Smooth muscle cell (in vitro differentiated cells): Measurements from ENCODE around the gene CPSF3. TPM values are rescaled to one million over a fixed set of nuclear protein-coding genes. Genes with fewer than 3 reads are reported as not detected.

Source experiments
- DNase-seq: peaks from one replicate; lab custom pipeline; 2025; ENCODE audit not compliant: unreplicated experiment; lab: John Stamatoyannopoulos, UW
- H2AFZ ChIP-seq: fragments of 200-600 bp; sonication (generic); 2 replicates; pipeline ENCODE4 v1.6.0; 2016; ENCODE audit warnings: antibody characterized with exemption, low read depth, mild to moderate bottlenecking
- H3F3A ChIP-seq: fragments of 200-600 bp; sonication (generic); 2 replicates; pipeline ENCODE4 v1.6.0; 2017; ENCODE audit warnings: antibody characterized with exemption, low read depth
- H3K27ac ChIP-seq: fragments of 200-600 bp; sonication (generic); 2 replicates; pipeline ENCODE4 v1.5.1; 2016; ENCODE audit warnings: low read depth, mild to moderate bottlenecking
- H3K27me3 ChIP-seq: fragments of 200-600 bp; sonication (generic); 2 replicates; pipeline ENCODE4 v1.6.1; 2016; ENCODE audit warnings: low read depth, mild to moderate bottlenecking
- H3K36me3 ChIP-seq: fragments of 200-600 bp; sonication (generic); 2 replicates; pipeline ENCODE4 v1.5.1; 2016; ENCODE audit warnings: low read depth
- H3K4me1 ChIP-seq: fragments of 200-600 bp; sonication (generic); 2 replicates; pipeline ENCODE4 v1.5.1; 2016; ENCODE audit warnings: low read depth
- H3K4me2 ChIP-seq: fragments of 200-600 bp; sonication (generic); 2 replicates; pipeline ENCODE4 v1.6.0; 2016; ENCODE audit warnings: mild to moderate bottlenecking
- H3K4me3 ChIP-seq: fragments of 200-600 bp; sonication (generic); 2 replicates; pipeline ENCODE4 v1.5.1; 2016; ENCODE audit warnings: mild to moderate bottlenecking
- H3K79me2 ChIP-seq: fragments of 200-600 bp; sonication (generic); 2 replicates; pipeline ENCODE4 v1.6.0; 2016; ENCODE audit warnings: low read depth, mild to moderate bottlenecking
- H3K9ac ChIP-seq: fragments of 200-600 bp; sonication (generic); 2 replicates; pipeline ENCODE4 v1.6.0; 2016; ENCODE audit warnings: low read depth
- H3K9me3 ChIP-seq: fragments of 200-600 bp; sonication (generic); replicated peaks from 2 replicates; pipeline ENCODE4 v1.5.1; 2016; ENCODE audit warnings: low read depth
- H4K20me1 ChIP-seq: fragments of 200-600 bp; sonication (generic); 2 replicates; pipeline ENCODE4 v1.6.0; 2016; ENCODE audit warnings: low read depth
- WGBS: methylation state at CpG from one replicate; pipeline ENCODE4 v1.1.7; 2016; ENCODE audit warnings: low lambda C conversion rate; 5-methylcytosine and 5-hydroxymethylcytosine counted together
- polyA plus RNA-seq: library from polyadenylated mRNA; unstranded; fragments of >200 nt; fragmentation: Nextera tagmentation; extraction: Ambion mirVana; gene quantifications from 2 replicates; pipeline ENCODE4 v1.2.1, GENCODE V29; 2016
- total RNA-seq: library from RNA; depleted of rRNA; stranded (reverse); fragments of >200 nt; gene quantifications from 2 replicates; pipeline ENCODE4 v1.2.3, GENCODE V29; 2014
- TF ChIP-seq, protein P1 (sequence below): fragments of 200-600 bp; sonication (generic); IDR thresholded peaks from 2 replicates; pipeline ENCODE4 v1.5.1; 2017; ENCODE audit warnings: borderline replicate concordance, mild to moderate bottlenecking, antibody characterized with exemption; ENCODE audit not compliant: insufficient read depth, poor library complexity, severe bottlenecking

The CPSF3 gene
- total and polyA plus RNA-seq, 2 experiments from 2014 or later: 30.3 to 52.6 TPM

- Histone ChIP-seq H3K27me3 (no peaks in the 10 kb centered on the region), H3K4me2 (no peak overlapping the region), H3K36me3 (no peaks in the 10 kb centered on the region), H4K20me1 (no peaks in the 10 kb centered on the region), H3K9ac (no peak overlapping the region), H3F3A (no peaks in the 10 kb centered on the region), H3K79me2 (no peaks in the 10 kb centered on the region), H3K27ac (no peak overlapping the region), H3K4me1 (no peaks in the 10 kb centered on the region), H2AFZ (no peak overlapping the region), H3K9me3 (no peaks in the 10 kb centered on the region), H3K4me3 (no peak overlapping the region)
- WGBS: 92% methylated on average over 3 of the region's 3 CpGs
- TF ChIP-seq, protein P1, sequence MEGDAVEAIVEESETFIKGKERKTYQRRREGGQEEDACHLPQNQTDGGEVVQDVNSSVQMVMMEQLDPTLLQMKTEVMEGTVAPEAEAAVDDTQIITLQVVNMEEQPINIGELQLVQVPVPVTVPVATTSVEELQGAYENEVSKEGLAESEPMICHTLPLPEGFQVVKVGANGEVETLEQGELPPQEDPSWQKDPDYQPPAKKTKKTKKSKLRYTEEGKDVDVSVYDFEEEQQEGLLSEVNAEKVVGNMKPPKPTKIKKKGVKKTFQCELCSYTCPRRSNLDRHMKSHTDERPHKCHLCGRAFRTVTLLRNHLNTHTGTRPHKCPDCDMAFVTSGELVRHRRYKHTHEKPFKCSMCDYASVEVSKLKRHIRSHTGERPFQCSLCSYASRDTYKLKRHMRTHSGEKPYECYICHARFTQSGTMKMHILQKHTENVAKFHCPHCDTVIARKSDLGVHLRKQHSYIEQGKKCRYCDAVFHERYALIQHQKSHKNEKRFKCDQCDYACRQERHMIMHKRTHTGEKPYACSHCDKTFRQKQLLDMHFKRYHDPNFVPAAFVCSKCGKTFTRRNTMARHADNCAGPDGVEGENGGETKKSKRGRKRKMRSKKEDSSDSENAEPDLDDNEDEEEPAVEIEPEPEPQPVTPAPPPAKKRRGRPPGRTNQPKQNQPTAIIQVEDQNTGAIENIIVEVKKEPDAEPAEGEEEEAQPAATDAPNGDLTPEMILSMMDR: no peak
- no peak for DNase-seq
Measured at GRCh38 chr2:9461079-9461478, 37.6 kb downstream of the CPSF3 start.

DNA sequence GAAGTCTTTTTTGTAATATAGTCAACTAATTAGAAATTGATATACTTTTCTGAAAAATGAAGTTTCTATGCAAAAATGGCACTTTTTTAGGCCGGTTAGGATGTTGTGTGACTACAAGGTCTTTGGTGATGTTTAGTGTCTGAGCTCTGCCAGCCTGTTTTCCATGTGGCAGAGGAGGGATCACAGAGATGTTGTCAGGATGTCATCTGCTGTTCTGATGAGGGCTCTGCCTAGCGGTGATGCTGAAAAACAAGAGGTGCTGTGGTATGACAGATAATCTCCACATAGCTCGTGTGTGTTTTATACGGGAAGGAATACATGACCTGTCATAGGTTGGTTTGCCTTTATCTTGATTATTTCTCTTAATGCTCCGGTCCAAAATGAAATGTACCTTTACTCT is 38.9 kb downstream of the CPSF3 start:
- no peak overlapping the region for H3K27ac ChIP-seq
- H3K36me3 ChIP-seq: no peaks in the 10 kb centered on the region
- TF ChIP-seq, protein P1: no peak
- no peaks in the 10 kb centered on the region for H4K20me1 ChIP-seq
- no peaks in the 10 kb centered on the region for H3F3A ChIP-seq
- H3K79me2 ChIP-seq: no peaks in the 10 kb centered on the region
- no peak overlapping the region for H2AFZ ChIP-seq
- H3K4me1 ChIP-seq: no peaks in the 10 kb centered on the region
- no peak overlapping the region for H3K4me2 ChIP-seq
- no peak for DNase-seq
- H3K27me3 ChIP-seq: no peaks in the 10 kb centered on the region
- H3K4me3 ChIP-seq: no peak overlapping the region
- WGBS: 95% methylated on average over 5 of the region's 5 CpGs
- no peak overlapping the region for H3K9ac ChIP-seq
- H3K9me3 ChIP-seq: no peaks in the 10 kb centered on the region

DNA sequence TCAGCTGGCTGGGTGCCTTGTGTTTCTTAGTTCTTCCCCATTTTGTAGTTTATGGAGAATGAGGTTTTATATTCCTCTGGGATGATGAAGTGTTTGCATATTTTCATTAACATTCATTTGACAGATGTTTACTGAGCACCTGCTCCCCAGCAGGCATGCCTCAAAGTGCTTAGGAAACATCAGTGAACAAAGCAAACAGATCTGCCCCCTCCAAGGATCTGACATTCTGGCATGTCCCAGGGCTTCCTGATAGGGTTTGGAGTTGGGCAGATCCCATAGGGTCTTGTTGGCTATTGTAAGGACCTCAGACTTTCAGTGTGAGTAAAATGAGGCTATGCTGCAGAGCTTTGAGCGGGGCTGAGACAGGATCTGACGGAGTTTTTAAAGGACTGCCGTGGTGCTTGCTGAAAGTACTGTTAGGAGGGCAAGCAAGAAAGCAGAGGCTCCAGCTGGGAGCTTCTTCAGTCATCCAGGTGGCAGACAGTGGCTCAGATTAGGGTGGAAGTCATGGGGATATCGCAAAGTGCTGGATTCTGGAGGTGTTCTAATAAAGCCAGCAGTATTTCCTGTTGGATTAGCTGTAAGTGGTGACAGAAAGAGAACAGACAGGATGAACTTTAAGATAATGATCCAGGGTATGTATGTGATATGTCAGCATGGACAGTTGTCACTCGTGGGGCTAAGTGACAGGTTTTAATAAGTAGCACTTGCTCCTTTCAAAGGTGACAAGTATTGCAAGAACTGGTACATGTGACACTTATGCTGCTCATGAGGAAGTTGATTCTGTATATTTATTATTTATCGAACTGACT is 39.6 kb downstream of the CPSF3 start:
- H3K79me2 ChIP-seq: no peaks in the 10 kb centered on the region
- H3K4me2 ChIP-seq: no peak overlapping the region
- H3K4me3 ChIP-seq: no peak overlapping the region
- H3K9me3 ChIP-seq: no peaks in the 10 kb centered on the region
- no peaks in the 10 kb centered on the region for H3K36me3 ChIP-seq
- H3F3A ChIP-seq: no peaks in the 10 kb centered on the region
- no peaks in the 10 kb centered on the region for H3K4me1 ChIP-seq
- TF ChIP-seq, protein P1: no peak
- WGBS: 75% methylated on average over 6 of the region's 6 CpGs
- no peaks in the 10 kb centered on the region for H3K27me3 ChIP-seq
- DNase-seq: no peak
- H4K20me1 ChIP-seq: no peaks in the 10 kb centered on the region
- H3K9ac ChIP-seq: no peak overlapping the region
- H2AFZ ChIP-seq: no peak overlapping the region
- H3K27ac ChIP-seq: no peak overlapping the region

GRCh38 chr2:9463698-9464034 is 40.2 kb downstream of the CPSF3 start:
- WGBS: 61% methylated on average over 7 of the region's 7 CpGs
- TF ChIP-seq, protein P1: no peak
- H3K9me3 ChIP-seq: no peaks in the 10 kb centered on the region
- H3K27me3 ChIP-seq: no peaks in the 10 kb centered on the region
- no peak overlapping the region for H3K4me3 ChIP-seq
- H3K4me1 ChIP-seq: no peaks in the 10 kb centered on the region
- H3K27ac ChIP-seq: no peak overlapping the region
- no peak overlapping the region for H3K9ac ChIP-seq
- H4K20me1 ChIP-seq: no peaks in the 10 kb centered on the region
- no peaks in the 10 kb centered on the region for H3F3A ChIP-seq
- DNase-seq: no peak
- no peak overlapping the region for H2AFZ ChIP-seq
- no peak overlapping the region for H3K4me2 ChIP-seq
- H3K79me2 ChIP-seq: no peaks in the 10 kb centered on the region
- no peaks in the 10 kb centered on the region for H3K36me3 ChIP-seq
